K562 (cell line): Measurements from ENCODE around the gene MED29. TPM values are rescaled to one million over a fixed set of nuclear protein-coding genes. Genes with fewer than 3 reads are reported as not detected.
A peak's percentile ranks its signal among the peaks of the same experiment; 100 is the strongest.

Source experiments
- ADNP ChIP-seq: fragments of 200-800 bp; sonication (Bioruptor generic); IDR thresholded peaks from 2 replicates; pipeline ENCODE4 v1.6.1; 2016; ENCODE audit warnings: missing genetic modification characterization, missing compliant biosample characterization
- ARID1B ChIP-seq: fragments of 450-650 bp; IDR thresholded peaks from 2 replicates; pipeline ENCODE4 v1.6.1; 2016; ENCODE audit warnings: antibody characterized with exemption, mild to moderate bottlenecking, inconsistent platforms
- ARID4B ChIP-seq: sonication (generic); formaldehyde crosslinking; IDR thresholded peaks from 2 replicates; pipeline ENCODE4 v1.8.0; 2022; ENCODE audit warnings: mild to moderate bottlenecking, missing genetic modification reagents
- CTCF ChIP-seq, 3 experiments: IDR thresholded peaks in 2 of 3; conservative IDR thresholded peaks in 1 of 3; 2 replicates each; pipeline ENCODE4 v1.5.1; 2011 to 2012; ENCODE audit warnings: low read length in 3 of 3, mild to moderate bottlenecking in 3 of 3, control low read depth in 2 of 3, improper control_type of control experiment in 1 of 3, inconsistent platforms in 1 of 3, low read depth in 1 of 3, mixed read lengths in 1 of 3, moderate library complexity in 1 of 3; ENCODE audit not compliant: insufficient read depth in 2 of 3
- DNMT1 ChIP-seq: fragments of 450-650 bp; IDR thresholded peaks from 2 replicates; pipeline ENCODE4 v1.6.1; 2016; ENCODE audit warnings: antibody characterized with exemption, mild to moderate bottlenecking
- E2F3 ChIP-seq: fragments of 250-450 bp; sonication (Bioruptor Pico); IDR thresholded peaks from 2 replicates; pipeline ENCODE4 v1.4.0; 2020; ENCODE audit warnings: mild to moderate bottlenecking
- HCFC1 ChIP-seq: IDR thresholded peaks from 2 replicates; pipeline ENCODE4 v1.6.1; 2012; ENCODE audit warnings: low read depth, low read length, improper control_type of control experiment
- IRF2 ChIP-seq: sonication (generic); formaldehyde crosslinking; IDR thresholded peaks from 2 replicates; pipeline ENCODE4 v1.8.1; 2022; ENCODE audit warnings: mild to moderate bottlenecking, missing genetic modification reagents
- MYC ChIP-seq, 2 experiments: fragments of 250-450 bp in 1 of 2; sonication (Bioruptor Pico) in 1 of 2; IDR thresholded peaks; 2 replicates each; pipeline versions ENCODE4 v1.5.1 to v1.6.1; 2012 to 2021; ENCODE audit warnings: low read depth in 2 of 2, borderline replicate concordance in 1 of 2, improper control_type of control experiment in 1 of 2, low read length in 1 of 2, mild to moderate bottlenecking in 1 of 2, moderate library complexity in 1 of 2
- RB1 ChIP-seq: fragments of 450-650 bp; IDR thresholded peaks from 2 replicates; pipeline ENCODE4 v1.6.1; 2017; ENCODE audit warnings: low read depth, mild to moderate bottlenecking
- RFX7 ChIP-seq: fragments of 250-450 bp; sonication (Bioruptor Pico); IDR thresholded peaks from 2 replicates; pipeline ENCODE4 v1.5.1; 2021; ENCODE audit warnings: mild to moderate bottlenecking
- RNF2 ChIP-seq: sonication (generic); IDR thresholded peaks from 2 replicates; pipeline ENCODE4 v1.6.1; 2016
- UBTF ChIP-seq, 2 experiments: IDR thresholded peaks; 2 replicates each; pipeline ENCODE4 v1.6.1; 2012; ENCODE audit warnings: improper control_type of control experiment in 2 of 2, low read depth in 2 of 2, low read length in 2 of 2, borderline replicate concordance in 1 of 2
- ZFP91 ChIP-seq: sonication (generic); formaldehyde crosslinking; IDR thresholded peaks from 2 replicates; pipeline ENCODE4 v1.8.0; 2022; ENCODE audit warnings: mild to moderate bottlenecking, missing genetic modification reagents
- ZNF217 ChIP-seq: sonication (generic); formaldehyde crosslinking; IDR thresholded peaks from 2 replicates; pipeline ENCODE4 v1.8.0; 2022; ENCODE audit warnings: mild to moderate bottlenecking, missing genetic modification reagents
- ZNF24 ChIP-seq: fragments of 450-650 bp; IDR thresholded peaks from 2 replicates; pipeline ENCODE4 v1.6.1; 2016
- ZNF583 ChIP-seq: fragments of 250-450 bp; sonication (Bioruptor Pico); IDR thresholded peaks from 2 replicates; pipeline ENCODE4 v1.4.0; 2020
- polyA plus RNA-seq, 8 experiments: library from polyadenylated mRNA; depleted of rRNA in 4 of 8; stranded (reverse) in 5 of 8; unstranded in 3 of 8; fragments of >200 nt; fragmentation: Nextera tagmentation in 2 of 8; fragmentation: Illumina TruSeq in 1 of 8; extraction: Ambion mirVana in 2 of 8; extraction: Trizol in 1 of 8; gene quantifications; 2 replicates each; pipeline versions ENCODE4 v1.2.1 to v1.2.3, GENCODE V29; 2011 to 2014; ENCODE audit warnings: inconsistent platforms in 1 of 8, missing spikeins in 1 of 8
- total RNA-seq, 7 experiments: library from RNA; depleted of rRNA in 6 of 7; stranded (reverse); fragments of >200 nt in 6 of 7; fragmentation: Illumina TruSeq in 2 of 7; extraction: Trizol in 2 of 7; gene quantifications; 2 replicates each; pipeline versions ENCODE4 v1.2.1 to v1.2.3, GENCODE V29; 2011 to 2021; ENCODE audit warnings: low replicate concordance in 1 of 7

MED29 gene
- total and polyA plus RNA-seq, 9 of the 15 experiments (the other 6 are each of a cell fraction or from before 2014, with no cell fraction given): 1.8 to 22.6 (median 12.4) TPM

- TF ChIP-seq CTCF (IDR thresholded peaks at IDR 0.05 in 2 of 3, conservative IDR thresholded peaks at IDR 0.05 in 1 of 3; ENCODE audit: insufficient read depth in 2 of 3, low read depth in 1 of 3, low read length in 3 of 3) (peak in 2 of 3 experiments; percentile 4 to 27; a peak in 1 of 6 replicates), ZNF24 (no peak), RFX7 (CRISPR knock-in tag) (no peak), ZNF583 (CRISPR knock-in tag) (no peak), ARID4B (peak; percentile 82), ZFP91 (peak; percentile 20; the same call in 1 of the 2 replicates), HCFC1 (peak; percentile 38; the same call in 1 of the 2 replicates), IRF2 (CRISPR knock-in tag) (no peak), E2F3 (CRISPR knock-in tag) (no peak), DNMT1 (no peak), RNF2 (no peak), MYC (IDR thresholded peaks at IDR 0.05; ENCODE audit: low read depth, low read length) (peak; percentile 10), MYC (CRISPR knock-in tag; IDR thresholded peaks at IDR 0.05; ENCODE audit: borderline replicate concordance, low read depth) (no peak), ZNF217 (no peak), UBTF (IDR thresholded peaks at IDR 0.05; ENCODE audit: borderline replicate concordance in 1 of 2, low read depth in 2 of 2, low read length in 2 of 2) (peak in 1 of 2 experiments; percentile 74; a peak in 1 of 4 replicates), ARID1B (no peak; the same call in 1 of the 2 replicates), RB1 (no peak), ADNP (tag) (no peak)
Measured at GRCh38 chr19:39406656-39407409, 15.7 kb downstream of the MED29 start, which contains the start of gene ZFP36 (continued).
